Neural cell (in vitro differentiated cells): ENCODE data around the gene RD3L.

Experiments used
- CTCF ChIP-seq: fragments of 450-650 bp; IDR thresholded peaks from 2 replicates; pipeline ENCODE4 v1.5.1; 2014; ENCODE audit warnings: antibody characterized with exemption, mild to moderate bottlenecking, moderate library complexity; ENCODE audit not compliant: poor library complexity, severe bottlenecking
- EP300 ChIP-seq: fragments of 450-650 bp; conservative IDR thresholded peaks from 2 replicates; pipeline ENCODE4 v1.6.1; 2014; ENCODE audit warnings: antibody characterized with exemption, mild to moderate bottlenecking, moderate library complexity; ENCODE audit not compliant: poor library complexity, severe bottlenecking
- EZH2 ChIP-seq: fragments of 200-600, 300-800 bp; shearing (Covaris generic), sonication (generic); IDR thresholded peaks from 2 replicates; pipeline ENCODE4 v1.6.1; 2014; ENCODE audit warnings: antibody characterized with exemption, low read length, borderline replicate concordance, mild to moderate bottlenecking; ENCODE audit not compliant: insufficient read depth, poor library complexity, severe bottlenecking
- MXI1 ChIP-seq: fragments of 450-650 bp; conservative IDR thresholded peaks from 2 replicates; pipeline ENCODE4 v1.6.1; 2014; ENCODE audit warnings: antibody characterized with exemption, mild to moderate bottlenecking; ENCODE audit not compliant: poor library complexity, severe bottlenecking
- POLR2AphosphoS5 ChIP-seq: IDR thresholded peaks from 2 replicates; pipeline ENCODE4 v1.6.1; 2012
- REST ChIP-seq: IDR thresholded peaks from 2 replicates; pipeline ENCODE4 v1.6.1; 2012; ENCODE audit warnings: borderline replicate concordance
- TAF1 ChIP-seq: IDR thresholded peaks from 2 replicates; pipeline ENCODE4 v1.6.1; 2012; ENCODE audit warnings: low read depth

- TF ChIP-seq CTCF (no peak), EZH2 (no peak), EP300 (no peak), REST (no peak), POLR2AphosphoS5 (no peak), TAF1 (no peak), MXI1 (no peak)
Observed at GRCh38 chr14:103989034-103989433, 46.7 kb upstream of the RD3L start.
